PC-3 (cell line): Measurements from ENCODE around the gene C17orf100. TPM values are rescaled to one million over a fixed set of nuclear protein-coding genes. Genes with fewer than 3 reads are reported as not detected.

ENCODE experiments used
- ATAC-seq: fragments of 200-7000 bp; cut with Tn5 transposase; 2 replicates; pipeline ENCODE4 v1.9.1; 2020; ENCODE audit warnings: mild to moderate bottlenecking, moderate library complexity
- BruUV-seq: library from RNA; stranded (reverse); fragments of 400-500 nt; replicated peaks from 2 replicates; lab custom pipeline; 2021; lab: Mats Ljungman, UMichigan
- CTCF ChIA-PET: fragments of 300-600 bp; sonication (Branson Sonifier 250); formaldehyde crosslinking; loops from one replicate; lab custom pipeline; 2022; ENCODE audit warnings: antibody characterized with exemption; lab: Charles Lee
- POLR2A ChIA-PET: fragments of 300-600 bp; sonication (Branson Sonifier 250); formaldehyde crosslinking; loops from one replicate; lab custom pipeline; 2022; ENCODE audit warnings: antibody characterized with exemption; ENCODE audit not compliant: unreplicated experiment; lab: Charles Lee
- DNase-seq: peaks from one replicate; pipeline ENCODE4 v3.0.0-alpha.2; 2015
- H2AFZ ChIP-seq: fragments of 300-600 bp; sonication (generic); 2 replicates; pipeline ENCODE4 v1.6.0; 2016; ENCODE audit warnings: antibody characterized with exemption, low read length
- H3F3A ChIP-seq: fragments of 300-600 bp; sonication (generic); one replicate; pipeline ENCODE4 v1.6.0; 2017; ENCODE audit warnings: antibody characterized with exemption, low read length, control low read depth, mild to moderate bottlenecking; ENCODE audit not compliant: unreplicated experiment
- H3K27ac ChIP-seq: fragments of 300-600 bp; sonication (generic); 2 replicates; pipeline ENCODE4 v1.5.1; 2016; ENCODE audit warnings: mild to moderate bottlenecking, low read length
- H3K27me3 ChIP-seq: fragments of 300-600 bp; sonication (generic); 2 replicates; pipeline ENCODE4 v1.6.1; 2016; ENCODE audit warnings: low read length, mixed read lengths
- H3K36me3 ChIP-seq: fragments of 300-600 bp; sonication (generic); 2 replicates; pipeline ENCODE4 v1.6.1; 2016; ENCODE audit warnings: low read depth, mixed run types, low read length, mixed read lengths
- H3K4me1 ChIP-seq: fragments of 300-600 bp; sonication (generic); 2 replicates; pipeline ENCODE4 v1.5.1; 2016; ENCODE audit warnings: low read length; ENCODE audit not compliant: insufficient read depth
- H3K4me2 ChIP-seq: fragments of 300-600 bp; sonication (generic); 2 replicates; pipeline ENCODE4 v1.6.0; 2016; ENCODE audit warnings: low read length
- H3K4me3 ChIP-seq: fragments of 300-600 bp; sonication (generic); 2 replicates; pipeline ENCODE4 v1.5.1; 2016; ENCODE audit warnings: mild to moderate bottlenecking, low read length, mixed read lengths
- H3K79me2 ChIP-seq: fragments of 300-600 bp; sonication (generic); 2 replicates; pipeline ENCODE4 v1.6.1; 2017; ENCODE audit warnings: low read length, mixed read lengths
- H3K9ac ChIP-seq: fragments of 300-600 bp; sonication (generic); 2 replicates; pipeline ENCODE4 v1.6.0; 2016; ENCODE audit warnings: mild to moderate bottlenecking, low read length
- H3K9me2 ChIP-seq: fragments of 300-600 bp; sonication (generic); replicated peaks from 2 replicates; pipeline ENCODE4 v1.6.1; 2016; ENCODE audit warnings: mixed run types, low read length, mixed read lengths
- H3K9me3 ChIP-seq: fragments of 300-600 bp; sonication (generic); 2 replicates; pipeline ENCODE4 v1.6.1; 2016; ENCODE audit warnings: low read length, mixed read lengths
- H4K20me1 ChIP-seq: fragments of 300-600 bp; sonication (generic); 2 replicates; pipeline ENCODE4 v1.6.1; 2016; ENCODE audit warnings: low read length, mixed read lengths
- CTCF ChIP-seq: fragments of 300-600 bp; sonication (generic); conservative IDR thresholded peaks from 2 replicates; pipeline ENCODE4 v1.5.1; 2017; ENCODE audit warnings: antibody characterized with exemption, low read depth, mild to moderate bottlenecking, low read length
- EZH2 ChIP-seq: fragments of 300-600 bp; sonication (generic); IDR thresholded peaks from one replicate; pipeline ENCODE4 v1.6.1; 2017; ENCODE audit warnings: antibody characterized with exemption, mild to moderate bottlenecking, low read length; ENCODE audit not compliant: unreplicated experiment
- EZH2phosphoT487 ChIP-seq: fragments of 300-600 bp; sonication (generic); IDR thresholded peaks from 2 replicates; pipeline ENCODE4 v1.6.1; 2018; ENCODE audit warnings: mild to moderate bottlenecking, antibody characterized with exemption, low read length, borderline replicate concordance
- intact Hi-C: fragments of 100-400 bp; cut with micrococcal nuclease; formaldehyde crosslinking; loops from 2 replicates; pipeline ENCODE4 v1.9.0; 2023
- total RNA-seq: library from RNA; depleted of rRNA; stranded (reverse); fragments of >200 nt; gene quantifications from 2 replicates; pipeline ENCODE4 v1.2.3, GENCODE V29; 2014

Gene C17orf100
- total RNA-seq, 1 experiment from 2014 or later, result 0.15 TPM

GRCh38 chr17:6679241-6679640 lies 27.7 kb downstream of the C17orf100 start:
- ChIA-PET CTCF (no interaction called here), POLR2A (interaction anchor here (0.6 to 0.7 kb wide), 2 partner anchors 250 to 356 kb away, joined by 13 read pairs; no protein-coding TSS in a partner anchor)
- no peak for TF ChIP-seq EZH2phosphoT487
- TF ChIP-seq CTCF, result no peak
- no peak for TF ChIP-seq EZH2
- Histone ChIP-seq H3K4me2 (peak overlapping the region; percentile 81), H3K27ac (peak overlapping the region; percentile 70), H3F3A (no peaks in the 10 kb centered on the region), H3K4me3 (peak overlapping the region; percentile 32; the same call in 1 of the 2 replicates), H3K9me3 (no peaks in the 10 kb centered on the region), H4K20me1 (no peaks in the 10 kb centered on the region), H3K27me3 (no peaks in the 10 kb centered on the region), H3K9ac (0 out of 2 replicates have a peak overlapping the region, but pooled peaks have one; percentile 31), H3K36me3 (no peaks in the 10 kb centered on the region), H3K9me2 (no peaks in the 10 kb centered on the region), H3K79me2 (no peaks in the 10 kb centered on the region), H3K4me1 (peaks cover 19% of the 10 kb centered on the region), H2AFZ (no peak overlapping the region)
- peak; percentile 68 for DNase-seq
- peak; percentile 92 for ATAC-seq
- BruUV-seq, result no TSS peak
- intact Hi-C loops, result no loop called here

DNA sequence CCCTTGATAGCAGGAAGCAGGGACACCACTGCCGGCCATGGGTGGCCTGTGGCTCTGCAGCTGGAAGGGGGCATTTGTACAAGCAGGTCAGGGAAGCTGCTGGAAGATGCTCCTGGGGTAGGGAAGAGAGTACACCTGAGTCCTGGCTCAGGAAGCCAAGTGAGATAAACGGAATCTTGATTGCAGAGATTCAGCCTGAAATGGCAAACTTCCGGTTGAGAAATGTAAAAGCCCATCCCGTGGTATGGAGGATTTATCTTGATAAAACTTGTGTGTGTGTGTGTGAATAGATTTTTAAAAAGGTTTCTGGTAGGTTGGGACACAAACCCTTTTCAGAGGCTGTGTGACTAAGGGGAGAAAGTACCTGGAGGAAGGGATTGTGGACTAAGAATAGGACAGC lies 29.6 kb downstream of the C17orf100 start:
- BruUV-seq, result no TSS peak
- Histone ChIP-seq H3F3A (no peaks in the 10 kb centered on the region), H4K20me1 (no peaks in the 10 kb centered on the region), H3K27me3 (no peaks in the 10 kb centered on the region), H3K27ac (no peak overlapping the region), H3K36me3 (no peaks in the 10 kb centered on the region), H3K9me3 (no peaks in the 10 kb centered on the region), H2AFZ (no peak overlapping the region), H3K4me1 (peaks cover 19% of the 10 kb centered on the region), H3K4me3 (no peak overlapping the region), H3K4me2 (no peak overlapping the region), H3K9me2 (no peaks in the 10 kb centered on the region), H3K9ac (no peak overlapping the region), H3K79me2 (no peaks in the 10 kb centered on the region)
- DNase-seq (no peak), ATAC-seq (no peak)
- intact Hi-C loops, result no loop called here
- POLR2A ChIA-PET, result no interaction called here
- TF ChIP-seq CTCF, result no peak
- no peak for TF ChIP-seq EZH2
- TF ChIP-seq EZH2phosphoT487, result no peak
- CTCF ChIA-PET, result no interaction called here

DNA sequence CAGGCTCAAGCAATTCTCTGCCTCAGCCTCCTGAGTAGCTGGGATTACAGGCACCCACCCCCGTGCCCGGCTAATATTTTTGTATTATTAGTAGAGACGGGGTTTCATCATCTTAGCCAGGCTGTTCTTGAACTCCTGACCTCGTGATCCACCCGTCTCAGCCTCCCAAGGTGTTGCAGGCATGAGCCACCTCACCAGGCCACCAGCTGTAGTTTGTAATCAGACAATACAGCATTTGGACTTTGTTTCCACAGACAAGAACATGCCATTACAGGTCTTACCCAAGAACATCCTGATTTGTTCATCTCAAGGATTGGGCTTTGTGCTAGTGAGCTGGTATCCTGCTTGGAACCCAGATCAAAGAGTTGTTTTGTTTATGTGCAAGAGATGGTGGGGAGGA lies 30.1 kb downstream of the C17orf100 start:
- no TSS peak for BruUV-seq
- H3K27ac ChIP-seq, result no peak overlapping the region
- no peak overlapping the region for H3K9ac ChIP-seq
- intact Hi-C loops, result no loop called here
- H3K4me2 ChIP-seq, result no peak overlapping the region
- H3K79me2 ChIP-seq, result no peaks in the 10 kb centered on the region
- no peak overlapping the region for H3K4me3 ChIP-seq
- H3K36me3 ChIP-seq, result no peaks in the 10 kb centered on the region
- H2AFZ ChIP-seq, result no peak overlapping the region
- no peak for ATAC-seq
- CTCF ChIA-PET, result no interaction called here
- POLR2A ChIA-PET, result no interaction called here
- H3K9me2 ChIP-seq, result no peaks in the 10 kb centered on the region
- no peaks in the 10 kb centered on the region for H3K27me3 ChIP-seq
- TF ChIP-seq EZH2phosphoT487 (no peak), CTCF (no peak)
- H3K4me1 ChIP-seq, result peaks cover 19% of the 10 kb centered on the region
- H4K20me1 ChIP-seq, result no peaks in the 10 kb centered on the region
- no peak for DNase-seq
- no peaks in the 10 kb centered on the region for H3K9me3 ChIP-seq
- no peaks in the 10 kb centered on the region for H3F3A ChIP-seq
